Transverse colon (tissue), 4 donors: Measurements from ENCODE around the gene PTPRN2. TPM values are rescaled to one million over a fixed set of nuclear protein-coding genes. Genes with fewer than 3 reads are reported as not detected.

ENCODE experiments used
- DNase-seq: peaks from one replicate; pipeline ENCODE4 v3.0.0-alpha.2; 2019
- H3K27ac ChIP-seq, 4 donors: fragments of 200-600 bp; sonication (generic); 2 replicates each; pipeline ENCODE4 v1.5.1; 2016 to 2018; ENCODE audit warnings: inconsistent platforms in 4 of 4
- H3K27me3 ChIP-seq: fragments of 200-600 bp; sonication (generic); 2 replicates; pipeline ENCODE4 v1.5.1; 2017; ENCODE audit warnings: inconsistent platforms
- H3K36me3 ChIP-seq, 4 donors: fragments of 200-600 bp; sonication (generic); 2 replicates each; pipeline ENCODE4 v1.5.1; 2017 to 2019; ENCODE audit warnings: inconsistent platforms in 4 of 4
- H3K4me1 ChIP-seq, 4 donors: fragments of 200-600 bp; sonication (generic); 2 replicates each; pipeline ENCODE4 v1.5.1; 2017 to 2020; ENCODE audit warnings: inconsistent platforms in 4 of 4
- H3K4me3 ChIP-seq, 4 donors: fragments of 200-600 bp; sonication (generic); 1 replicate in 1 of 4; 2 replicates in 3 of 4; pipeline versions ENCODE4 v1.5.1 to v1.6.1; 2017 to 2019; ENCODE audit warnings: inconsistent platforms in 4 of 4
- H3K9me3 ChIP-seq, 2 donors: fragments of 200-600 bp; sonication (generic); 2 replicates each; pipeline ENCODE4 v1.5.1; 2017 to 2019; ENCODE audit warnings: inconsistent platforms in 2 of 2
- CTCF ChIP-seq, 5 experiments: fragments of 200-600 bp in 3 of 5; fragments of 450-650 bp in 2 of 5; sonication (generic) in 3 of 5; IDR thresholded peaks; 1 replicate in 2 of 5; 2 replicates in 3 of 5; pipeline ENCODE4 v1.5.1; 2016 to 2017; ENCODE audit warnings: antibody characterized with exemption in 5 of 5, inconsistent platforms in 3 of 5, mild to moderate bottlenecking in 2 of 5, moderate library complexity in 1 of 5
- EP300 ChIP-seq: sonication (generic); formaldehyde crosslinking; IDR thresholded peaks from one replicate; pipeline ENCODE4 v1.6.1; 2017; ENCODE audit warnings: antibody characterized with exemption, low read depth
- POLR2A ChIP-seq: fragments of 450-650 bp; IDR thresholded peaks from one replicate; pipeline ENCODE4 v1.6.1; 2016; ENCODE audit warnings: antibody characterized with exemption, mild to moderate bottlenecking, moderate library complexity
- POLR2AphosphoS5 ChIP-seq, 3 donors: sonication (generic); formaldehyde crosslinking; IDR thresholded peaks; one replicate each; pipeline ENCODE4 v1.6.1; 2016; ENCODE audit warnings: antibody characterized with exemption in 3 of 3
- WGBS, 2 donors: methylation state at CpG; one replicate each; pipeline ENCODE4 v1.1.5; 2018; ENCODE audit warnings: low coverage in 1 of 2; 5-methylcytosine and 5-hydroxymethylcytosine counted together
- in situ Hi-C, 4 donors: fragments of 200-750 bp; cut with MboI; loops; one replicate each; pipeline versions ENCODE4 v1.15.0 to v1.15.1; 2017; ENCODE audit warnings: low sequenced_read_pairs in 3 of 4, low pct_ligation_motif_present in 1 of 4, low pct_unique_long_range_greater_than_20kb in 1 of 4
- intact Hi-C: fragments of 100-400 bp; cut with DNase I; formaldehyde crosslinking; loops from one replicate; pipeline ENCODE4 v1.15.1; 2023; ENCODE audit warnings: low total_unique reads
- total RNA-seq, 4 donors: library from RNA; depleted of rRNA; stranded (reverse); fragments of >200 nt; gene quantifications; one replicate each; pipeline ENCODE4 v1.1.0, GENCODE V29; 2016

PTPRN2 gene
- total RNA-seq, 4 donors from 2014 or later: 15.4 to 31.1 (median 21.8) TPM

- intact Hi-C loops: no loop called here
These were observed 543.8 kb downstream of the PTPRN2 start for GRCh38 chr7:158043551-158044481.

GRCh38 chr7:158042156-158042880, 545.3 kb downstream of the PTPRN2 start:
- in situ Hi-C loops (no loop called here), intact Hi-C loops (no loop called here)
- TF ChIP-seq CTCF (IDR thresholded peaks at IDR 0.05) (no peak), POLR2A (no peak), EP300 (no peak), POLR2AphosphoS5 (IDR thresholded peaks at IDR 0.05) (no peak)
- H3K4me1 ChIP-seq: no peaks in the 10 kb centered on the region
- no peak overlapping the region for H3K27ac ChIP-seq
- no peak for DNase-seq
- no peaks in the 10 kb centered on the region for H3K36me3 ChIP-seq
- peaks cover 8 to 14% of the 10 kb centered on the region in 2 donors for H3K9me3 ChIP-seq
- no peak overlapping the region for H3K4me3 ChIP-seq
- no peaks in the 10 kb centered on the region for H3K27me3 ChIP-seq
- WGBS, 2 donors: 88 to 95% methylated on average over 7 to 20 of the region's 20 CpGs

More at GRCh38 chr7:158043551-158044481, 543.8 kb downstream of the PTPRN2 start:
- no peak for DNase-seq
- Histone ChIP-seq H3K4me3 (no peak overlapping the region), H3K9me3 (peaks cover 8 to 13% of the 10 kb centered on the region in 2 donors), H3K27me3 (no peaks in the 10 kb centered on the region), H3K27ac (no peak overlapping the region), H3K36me3 (no peaks in the 10 kb centered on the region), H3K4me1 (no peaks in the 10 kb centered on the region)
- WGBS, 2 donors: 61 to 64% methylated on average over 15 to 17 of the region's 17 CpGs
- TF ChIP-seq POLR2AphosphoS5 (IDR thresholded peaks at IDR 0.05): no peak
- no peak for TF ChIP-seq POLR2A
- no peak for TF ChIP-seq EP300
- TF ChIP-seq CTCF (IDR thresholded peaks at IDR 0.05): no peak
- in situ Hi-C loops: no loop called here

GRCh38 chr7:158040199-158040598, 547.4 kb downstream of the PTPRN2 start:
- 90 to 100% methylated on average over 2 to 6 of the region's 6 CpGs for WGBS, 2 donors

GRCh38 chr7:158039270-158039669, 548.4 kb downstream of the PTPRN2 start:
- DNase-seq: no peak
- no peaks in the 10 kb centered on the region for H3K27me3 ChIP-seq
- H3K27ac ChIP-seq: no peak overlapping the region
- TF ChIP-seq POLR2AphosphoS5 (IDR thresholded peaks at IDR 0.05): no peak
- TF ChIP-seq EP300: no peak
- TF ChIP-seq POLR2A: no peak
- no peak for TF ChIP-seq CTCF (IDR thresholded peaks at IDR 0.05)
- in situ Hi-C loops: no loop called here
- intact Hi-C loops: no loop called here
- no peaks in the 10 kb centered on the region for H3K4me1 ChIP-seq
- no peaks in the 10 kb centered on the region for H3K36me3 ChIP-seq
- H3K4me3 ChIP-seq: no peak overlapping the region
- peaks cover 8 to 14% of the 10 kb centered on the region in 2 donors for H3K9me3 ChIP-seq

More at GRCh38 chr7:158040199-158040598, 547.4 kb downstream of the PTPRN2 start:
- H3K36me3 ChIP-seq: no peaks in the 10 kb centered on the region
- H3K27ac ChIP-seq: no peak overlapping the region
- no peaks in the 10 kb centered on the region for H3K27me3 ChIP-seq
- DNase-seq: no peak
- in situ Hi-C loops (no loop called here), intact Hi-C loops (no loop called here)
- H3K4me1 ChIP-seq: no peaks in the 10 kb centered on the region
- TF ChIP-seq EP300: no peak
- no peak overlapping the region for H3K4me3 ChIP-seq
- H3K9me3 ChIP-seq: peaks cover 8 to 14% of the 10 kb centered on the region in 2 donors
